Germinal center (tissue), 1 donor: ENCODE results near the gene SLC8A3.
A peak's percentile ranks its signal among the peaks of the same experiment; 100 is the strongest.
"Not testable (repeated sequence)": the region's sequence is repeated elsewhere in the genome, so short reads cannot be mapped to it uniquely, and the experiment has no call there.

Source experiments
- DNase-seq: peaks from one replicate; pipeline ENCODE4 v3.0.0; 2012; ENCODE audit warnings: mixed read lengths, low spot score

SLC8A3 gene, protein sequence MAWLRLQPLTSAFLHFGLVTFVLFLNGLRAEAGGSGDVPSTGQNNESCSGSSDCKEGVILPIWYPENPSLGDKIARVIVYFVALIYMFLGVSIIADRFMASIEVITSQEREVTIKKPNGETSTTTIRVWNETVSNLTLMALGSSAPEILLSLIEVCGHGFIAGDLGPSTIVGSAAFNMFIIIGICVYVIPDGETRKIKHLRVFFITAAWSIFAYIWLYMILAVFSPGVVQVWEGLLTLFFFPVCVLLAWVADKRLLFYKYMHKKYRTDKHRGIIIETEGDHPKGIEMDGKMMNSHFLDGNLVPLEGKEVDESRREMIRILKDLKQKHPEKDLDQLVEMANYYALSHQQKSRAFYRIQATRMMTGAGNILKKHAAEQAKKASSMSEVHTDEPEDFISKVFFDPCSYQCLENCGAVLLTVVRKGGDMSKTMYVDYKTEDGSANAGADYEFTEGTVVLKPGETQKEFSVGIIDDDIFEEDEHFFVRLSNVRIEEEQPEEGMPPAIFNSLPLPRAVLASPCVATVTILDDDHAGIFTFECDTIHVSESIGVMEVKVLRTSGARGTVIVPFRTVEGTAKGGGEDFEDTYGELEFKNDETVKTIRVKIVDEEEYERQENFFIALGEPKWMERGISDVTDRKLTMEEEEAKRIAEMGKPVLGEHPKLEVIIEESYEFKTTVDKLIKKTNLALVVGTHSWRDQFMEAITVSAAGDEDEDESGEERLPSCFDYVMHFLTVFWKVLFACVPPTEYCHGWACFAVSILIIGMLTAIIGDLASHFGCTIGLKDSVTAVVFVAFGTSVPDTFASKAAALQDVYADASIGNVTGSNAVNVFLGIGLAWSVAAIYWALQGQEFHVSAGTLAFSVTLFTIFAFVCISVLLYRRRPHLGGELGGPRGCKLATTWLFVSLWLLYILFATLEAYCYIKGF

DNA sequence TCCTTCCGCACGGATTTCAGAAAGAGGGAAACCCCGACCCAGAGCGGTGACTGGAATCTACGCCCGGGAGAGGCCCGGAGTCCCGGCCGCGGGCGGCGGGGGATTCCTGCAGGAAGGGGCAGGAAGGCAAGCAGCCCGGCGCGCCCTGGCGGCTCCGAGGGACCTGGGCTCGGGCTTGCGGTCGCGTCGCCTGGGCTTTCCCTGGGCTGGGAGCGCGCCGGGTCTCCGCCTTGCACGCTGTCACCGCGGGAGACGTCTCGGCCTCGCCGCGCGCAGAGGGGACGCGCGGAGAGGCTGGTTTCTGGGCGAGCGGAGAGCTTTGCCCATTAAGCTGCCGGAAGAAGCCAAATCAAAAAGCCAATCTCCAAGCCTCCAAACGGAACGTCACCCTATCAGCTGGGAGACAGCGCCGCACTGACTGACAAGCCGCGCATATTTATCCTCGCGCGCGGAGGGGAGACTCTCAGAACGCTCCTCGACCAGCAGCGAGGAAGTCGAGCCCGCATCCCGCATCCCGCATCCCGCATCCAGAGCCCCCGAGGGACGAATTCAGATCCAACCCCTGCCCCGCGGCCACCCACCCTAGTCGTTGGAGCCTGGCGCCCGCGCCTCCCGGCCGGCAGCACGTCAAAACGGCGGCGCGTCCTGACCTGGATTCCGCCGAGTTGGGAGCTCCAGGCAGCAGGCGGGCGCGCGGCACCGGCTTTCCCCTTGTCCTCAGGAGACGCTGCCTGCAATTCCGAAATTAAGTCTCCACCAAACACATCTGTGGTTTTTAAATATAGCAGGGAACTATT lies at the start of gene SLC8A3:
Gene SLC8A3, minus strand, starts transcription at position 293 of the 797 bp plus-strand sequence. CDS start 20,529 bp downstream, outside the sequence.
- DNase-seq: peak; percentile 47

DNA sequence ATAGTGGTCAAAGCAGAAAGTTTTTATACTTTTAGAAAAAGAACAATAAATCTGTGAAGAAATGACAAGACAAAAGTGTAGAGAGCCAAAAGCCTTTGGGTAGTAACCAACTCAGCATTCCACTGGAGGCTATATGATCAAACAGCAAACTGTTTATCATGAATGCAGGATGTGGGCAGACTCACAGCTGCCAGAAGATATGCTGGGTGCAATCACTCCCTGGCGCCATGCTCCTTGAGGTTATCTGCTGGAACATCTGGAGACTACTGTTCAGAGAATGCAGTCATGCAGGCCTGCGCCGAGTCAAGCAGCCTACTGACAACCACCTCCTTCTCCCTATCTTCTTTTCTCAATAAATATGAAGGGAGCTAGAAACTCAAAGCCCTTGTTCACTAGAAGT lies 49.0 kb upstream of the SLC8A3 start:
- no peak for DNase-seq

DNA sequence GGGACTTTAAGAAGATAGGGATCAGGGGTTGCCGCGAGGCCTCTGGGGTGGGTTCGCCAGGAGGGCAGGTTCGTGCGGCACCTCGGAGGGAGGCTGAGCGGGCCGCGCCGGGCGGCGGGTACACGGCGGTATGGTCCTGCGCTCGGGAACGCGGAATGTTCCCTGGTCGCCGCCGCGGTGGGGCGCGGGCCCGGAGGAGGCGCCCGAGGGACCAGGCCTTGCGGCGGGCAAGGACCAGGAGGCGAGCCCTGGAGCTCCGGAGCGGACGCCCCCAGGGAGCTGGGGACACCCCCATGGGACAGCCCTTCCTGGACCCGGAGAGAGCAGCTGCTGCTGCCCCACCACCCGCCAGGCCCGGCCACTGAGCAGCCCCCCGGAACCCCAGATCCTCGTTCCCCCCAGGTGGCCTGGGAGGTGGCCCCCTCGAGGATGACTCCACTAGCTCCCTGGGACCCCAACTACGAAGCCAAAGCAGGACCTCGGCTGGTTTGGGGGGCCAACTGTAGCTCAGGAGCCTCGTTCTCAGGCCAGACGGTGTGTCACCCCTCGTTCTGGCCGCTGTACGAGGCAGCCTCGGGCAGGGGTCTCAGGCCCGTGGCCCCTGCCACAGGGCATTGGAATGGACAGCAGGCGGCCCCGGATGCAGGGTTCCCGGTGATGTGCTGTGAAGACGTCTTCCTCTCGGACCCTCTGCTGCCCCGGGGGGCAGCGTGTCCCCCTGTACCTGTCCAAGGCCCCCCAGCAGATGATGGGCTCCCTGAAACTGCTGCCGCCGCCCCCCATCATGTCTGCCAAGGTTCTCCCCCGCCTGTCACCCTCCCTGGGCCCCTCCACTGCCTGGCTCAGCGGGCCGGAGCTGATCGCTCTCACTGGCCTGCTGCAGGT lies 45.6 kb upstream of the SLC8A3 start:
- DNase-seq: no peak

DNA sequence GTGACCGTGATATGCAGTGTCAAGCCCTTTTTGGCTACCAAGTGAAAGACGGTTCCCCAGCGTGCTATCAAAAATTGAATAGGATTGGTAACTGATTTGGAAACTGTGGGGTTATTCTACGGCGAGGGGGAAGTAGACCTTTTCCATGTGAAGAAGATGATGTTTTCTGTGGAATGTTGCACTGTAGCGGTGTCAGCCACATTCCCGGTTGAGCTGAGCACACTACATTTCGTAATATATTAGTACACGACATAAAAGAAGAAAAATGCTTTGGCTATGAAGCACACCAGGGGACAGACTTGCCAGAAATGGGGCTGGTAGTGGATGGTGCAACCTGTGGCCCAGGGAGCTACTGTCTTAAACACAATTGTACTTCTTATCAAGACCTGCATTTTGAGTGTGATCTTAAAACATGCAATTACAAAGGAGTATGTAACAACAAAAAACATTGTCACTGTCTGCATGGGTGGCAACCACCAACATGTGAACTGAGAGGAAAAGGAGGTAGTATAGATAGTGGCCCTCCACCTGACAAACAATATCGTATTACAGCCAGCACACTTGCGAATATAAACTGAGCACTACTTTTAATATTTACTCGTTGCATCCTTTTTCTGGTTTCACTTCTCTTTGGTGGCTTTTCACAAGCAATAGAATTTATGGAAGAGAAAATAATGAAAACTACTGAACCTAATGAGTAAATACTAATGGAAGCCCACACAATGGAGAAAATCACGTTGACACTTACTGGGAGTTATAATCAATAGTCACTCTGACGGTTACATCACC lies 43.2 kb upstream of the SLC8A3 start:
- DNase-seq: peak; percentile 12

DNA sequence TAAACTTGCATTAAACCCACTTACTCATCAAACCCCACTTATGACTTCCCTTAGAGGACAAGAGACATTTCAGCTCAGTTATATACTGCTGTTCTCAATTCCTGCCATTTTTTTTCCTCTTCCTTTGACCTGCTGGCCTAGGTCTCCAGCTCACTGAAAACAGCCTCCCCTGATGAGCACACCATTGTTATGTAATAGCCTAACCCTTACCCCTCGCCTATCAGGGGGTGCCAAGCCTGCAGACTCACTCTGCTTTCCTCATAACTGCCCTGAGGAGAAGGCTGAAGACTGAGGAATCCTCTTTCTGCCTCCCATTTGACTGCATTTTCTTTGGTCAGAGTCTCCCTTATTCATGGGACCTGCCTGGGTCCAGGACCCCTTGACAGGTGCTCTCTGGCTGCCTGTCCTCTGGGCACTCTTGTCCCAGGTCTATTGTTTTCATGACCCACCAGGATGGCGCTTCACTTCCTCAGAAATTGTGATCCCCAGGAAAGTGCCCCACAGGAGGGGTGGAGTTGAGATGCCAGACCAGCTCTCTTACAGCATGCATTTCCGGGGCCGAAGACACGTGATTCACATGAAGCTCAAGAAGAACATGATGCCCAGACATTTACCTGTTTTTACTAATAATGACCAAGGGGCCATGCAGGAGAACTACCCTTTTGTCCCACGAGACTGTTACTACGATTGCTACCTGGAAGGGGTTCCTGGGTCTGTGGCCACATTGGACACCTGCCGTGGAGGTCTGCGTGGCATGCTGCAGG lies 41.3 kb upstream of the SLC8A3 start:
- not testable (repeated sequence) for DNase-seq

DNA sequence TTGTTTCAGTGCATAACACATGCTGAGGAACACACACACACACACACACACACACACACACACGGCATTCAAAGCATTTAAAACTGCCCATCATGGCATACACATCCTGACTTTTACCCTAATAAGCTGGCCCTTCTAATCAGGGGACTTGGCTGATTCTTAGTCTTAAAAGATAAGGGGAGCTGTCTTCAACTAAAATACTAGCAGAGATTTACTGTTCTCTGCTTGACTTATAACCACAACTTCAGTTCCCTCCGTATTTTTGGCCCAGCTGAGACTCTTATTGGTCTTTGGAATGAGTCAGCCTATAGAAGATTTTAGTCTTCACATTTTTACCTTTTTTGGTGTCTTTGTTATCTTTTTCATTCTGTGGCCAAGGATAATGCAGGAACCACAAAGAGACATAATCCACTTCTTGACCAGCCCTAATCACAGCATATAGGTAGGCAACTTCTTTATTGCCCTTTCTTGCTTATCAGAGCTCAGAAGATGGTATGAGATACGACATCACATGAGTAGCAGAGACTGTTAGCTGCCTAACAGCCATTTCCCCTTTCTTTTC lies 25.1 kb upstream of the SLC8A3 start:
- DNase-seq: no peak

DNA sequence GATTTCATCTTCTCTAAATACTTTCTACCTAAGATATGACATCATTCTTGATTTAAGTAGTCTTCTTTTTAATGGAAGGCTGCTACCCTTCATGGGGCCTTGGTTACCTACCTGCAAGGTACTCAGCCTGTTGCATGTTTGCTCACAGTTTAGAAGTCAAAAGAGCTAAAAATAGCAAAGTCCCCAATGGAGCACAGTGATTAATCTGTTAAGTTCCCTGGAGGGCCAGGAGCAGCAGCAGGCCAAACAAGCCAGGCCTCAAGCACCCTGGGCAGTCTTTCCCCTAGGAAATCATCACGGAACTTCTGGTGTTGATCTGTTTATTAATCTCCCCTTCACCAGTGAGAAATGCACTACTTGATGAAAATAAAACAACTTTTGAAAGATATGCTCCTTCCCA lies 24.0 kb upstream of the SLC8A3 start:
- DNase-seq: no peak

DNA sequence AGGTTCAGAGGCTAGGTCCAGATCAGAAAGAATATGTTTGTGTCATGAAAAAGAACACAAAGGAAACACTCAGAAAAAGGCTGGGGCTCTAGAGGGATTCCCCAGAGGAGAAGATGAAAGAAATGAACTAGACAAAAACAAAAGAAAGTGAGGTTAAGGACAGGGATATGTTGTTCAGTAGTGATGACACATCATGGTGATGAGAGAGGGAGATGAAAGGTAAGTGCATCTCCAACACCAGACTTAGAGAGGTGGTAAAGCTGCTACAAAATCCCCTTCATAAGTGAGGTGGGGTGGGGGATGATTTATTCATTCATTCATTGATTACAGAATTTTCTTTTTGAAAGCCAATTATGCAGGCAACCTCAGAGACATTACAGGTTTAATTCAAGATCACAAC lies 19.6 kb upstream of the SLC8A3 start:
- DNase-seq: no peak

DNA sequence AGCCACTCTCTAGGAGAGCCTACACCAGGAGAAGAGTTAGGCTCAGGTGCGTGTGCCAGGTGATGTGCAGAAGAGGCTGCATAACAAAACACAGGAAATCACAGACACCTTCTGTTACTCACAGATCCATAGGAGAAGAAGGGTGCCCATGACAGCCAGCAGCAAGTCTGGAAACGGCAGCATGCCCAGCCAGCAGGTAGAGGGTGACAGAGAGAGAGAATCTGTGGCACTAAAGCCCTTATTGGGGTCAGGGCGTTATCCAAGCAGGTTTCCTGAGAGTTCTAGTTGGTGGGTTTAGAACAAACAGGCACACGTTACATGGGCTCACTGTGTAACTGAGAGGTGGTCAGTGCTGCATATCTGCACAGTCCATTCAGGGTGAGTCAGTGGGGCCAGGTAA lies 14.9 kb upstream of the SLC8A3 start:
- DNase-seq: no peak

DNA sequence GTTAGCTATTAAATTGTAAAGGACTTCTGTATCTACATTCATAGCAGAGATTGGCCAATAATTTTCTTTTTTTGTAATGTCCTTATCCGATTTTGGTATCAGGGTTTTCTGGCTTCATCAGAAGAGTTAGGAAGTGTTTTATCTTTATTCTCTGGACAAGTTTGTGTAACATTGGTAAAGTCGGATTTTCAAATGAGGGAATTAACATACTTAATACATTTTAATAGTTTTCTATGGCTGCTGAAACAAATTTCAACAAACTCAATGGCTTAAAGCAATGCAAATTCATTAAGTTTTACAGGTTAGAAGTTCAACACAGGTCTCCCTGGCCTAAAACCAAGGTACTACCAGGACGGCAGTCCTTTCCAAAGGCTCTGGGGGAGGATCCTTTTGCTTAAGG lies 13.2 kb upstream of the SLC8A3 start:
- no peak for DNase-seq

DNA sequence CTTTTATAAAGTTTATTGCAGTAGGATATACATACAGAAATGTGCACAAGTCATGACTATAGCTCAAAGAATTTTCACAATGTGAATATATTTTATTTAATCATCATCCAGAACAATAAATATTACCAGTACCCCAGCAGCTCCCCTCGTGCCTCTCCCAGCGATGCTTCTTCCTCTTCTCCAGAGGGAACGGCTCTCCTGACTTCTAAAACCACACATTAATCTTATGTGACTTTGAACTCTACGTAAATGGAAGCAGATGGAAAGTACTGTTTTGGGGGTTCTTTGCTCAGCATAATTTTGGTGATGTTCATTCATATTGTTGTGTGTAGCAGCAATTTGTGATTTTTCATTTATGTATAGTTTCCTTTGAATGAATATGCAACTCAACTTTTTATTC lies 4.6 kb upstream of the SLC8A3 start:
- DNase-seq: no peak

DNA sequence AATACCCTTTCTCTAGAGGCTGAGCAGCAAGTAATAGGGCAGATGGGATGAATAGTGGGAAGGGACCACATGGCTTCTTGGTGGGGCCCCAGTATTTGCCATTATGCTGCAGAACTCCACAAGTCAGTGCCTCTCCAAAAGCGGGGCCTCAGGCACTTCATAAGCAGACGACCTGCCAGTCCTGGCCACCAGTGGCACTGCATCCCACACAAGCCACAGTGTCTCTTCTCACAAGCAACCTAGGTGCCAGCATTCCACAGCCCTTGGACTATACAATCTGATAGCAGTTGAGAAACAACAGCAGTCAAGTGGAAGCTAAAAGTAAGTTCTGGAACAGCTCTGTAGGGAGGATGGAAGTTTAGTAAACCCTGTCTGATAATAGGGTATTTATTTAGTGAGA lies 4.2 kb upstream of the SLC8A3 start:
- no peak for DNase-seq

DNA sequence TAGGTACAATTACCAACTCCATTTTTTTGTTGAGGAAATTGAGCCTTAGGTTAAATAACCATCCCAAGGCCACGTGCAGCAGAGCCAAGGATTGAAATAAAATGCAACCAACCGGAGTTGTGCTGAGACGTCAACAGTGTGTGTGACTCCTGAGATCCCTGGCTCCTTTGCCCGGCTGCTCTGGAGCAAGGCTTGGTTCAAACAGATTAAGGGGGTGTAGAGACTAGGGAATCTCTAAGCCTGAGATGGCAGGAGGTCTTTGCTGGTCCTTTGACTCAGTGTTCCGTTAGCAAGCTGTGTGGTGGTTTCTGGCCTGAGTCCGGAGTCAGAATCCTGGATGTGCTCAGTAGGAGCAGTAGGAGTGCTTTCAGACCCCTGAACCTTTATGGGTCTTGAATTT lies 1.4 kb upstream of the SLC8A3 start:
- DNase-seq: no peak

DNA sequence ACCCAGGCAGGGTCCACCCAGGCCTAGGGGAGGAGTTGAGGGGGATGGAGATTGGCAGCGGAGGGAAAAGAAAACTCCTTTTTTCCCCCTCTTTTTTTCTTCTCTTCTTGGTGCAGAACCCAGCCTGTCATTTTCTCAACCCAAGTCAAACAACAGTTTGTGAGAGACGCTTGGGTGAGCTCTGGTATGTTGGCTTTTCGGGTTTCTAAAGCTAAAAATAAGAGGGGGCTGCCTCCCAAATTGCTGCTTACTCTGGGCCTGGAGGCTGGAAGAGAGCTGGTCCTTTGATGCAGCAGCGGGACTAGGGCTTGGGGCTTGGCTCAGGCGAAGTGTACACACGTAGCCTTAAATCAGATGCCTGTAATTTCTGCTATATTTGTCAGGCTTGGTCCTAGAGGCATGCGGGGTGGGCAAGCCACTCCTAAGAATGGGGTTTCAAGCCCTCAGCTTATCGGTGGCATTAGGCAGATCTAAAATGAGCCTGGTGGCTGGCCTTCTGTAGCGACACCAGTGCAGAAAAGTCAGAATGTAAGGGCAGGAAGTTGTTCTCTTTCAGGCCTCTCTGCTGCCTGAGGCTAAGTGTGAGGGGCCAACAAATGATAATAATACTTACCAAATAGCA lies 816 bp upstream of the SLC8A3 start:
- DNase-seq: peak; percentile 20

DNA sequence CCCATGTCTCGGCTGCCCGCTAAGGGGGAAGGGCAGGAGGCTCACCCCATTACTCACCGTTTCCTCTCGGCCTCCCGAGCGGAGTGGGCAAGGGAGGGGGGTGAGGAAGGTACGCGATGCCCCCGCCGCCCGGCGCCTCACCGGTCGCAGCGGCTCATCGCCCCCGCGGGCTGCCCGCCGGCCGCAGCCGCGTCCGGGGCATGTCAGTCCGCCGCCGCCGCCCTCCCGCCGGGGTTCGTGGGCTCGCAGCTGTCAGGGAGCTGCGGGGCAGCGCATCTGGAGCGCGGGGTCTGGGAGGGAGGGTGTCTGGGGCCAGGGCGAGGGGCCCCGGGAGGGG lies 461 bp downstream of the SLC8A3 start:
- DNase-seq: peak; percentile 60

DNA sequence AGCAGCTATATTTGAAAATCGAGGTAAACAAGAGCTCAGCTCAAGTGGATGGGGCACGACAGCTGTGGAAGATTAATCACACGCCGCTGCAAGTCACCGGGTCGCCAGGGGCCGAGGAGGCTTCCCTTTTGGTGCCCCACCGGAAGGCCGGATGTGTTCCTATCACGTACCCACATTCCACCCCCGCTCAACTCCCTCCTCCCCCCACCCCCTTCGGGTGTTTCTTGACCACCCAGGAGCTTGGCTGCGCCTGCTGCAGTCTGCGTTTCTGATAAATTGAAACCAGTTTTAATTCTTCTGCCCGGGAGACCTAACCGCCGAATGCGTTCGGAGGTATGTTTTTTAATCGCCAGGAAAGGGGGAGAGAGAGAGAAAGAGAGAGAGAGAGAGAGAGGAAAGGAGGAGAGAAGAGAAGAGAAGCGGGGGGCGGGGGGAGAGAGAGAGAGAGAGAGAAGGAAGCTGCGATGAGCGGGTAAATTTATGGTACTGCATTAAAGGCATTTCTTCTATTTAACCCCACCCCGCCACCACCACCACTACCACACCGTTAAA lies 1.8 kb downstream of the SLC8A3 start:
- peak; percentile 57 for DNase-seq

DNA sequence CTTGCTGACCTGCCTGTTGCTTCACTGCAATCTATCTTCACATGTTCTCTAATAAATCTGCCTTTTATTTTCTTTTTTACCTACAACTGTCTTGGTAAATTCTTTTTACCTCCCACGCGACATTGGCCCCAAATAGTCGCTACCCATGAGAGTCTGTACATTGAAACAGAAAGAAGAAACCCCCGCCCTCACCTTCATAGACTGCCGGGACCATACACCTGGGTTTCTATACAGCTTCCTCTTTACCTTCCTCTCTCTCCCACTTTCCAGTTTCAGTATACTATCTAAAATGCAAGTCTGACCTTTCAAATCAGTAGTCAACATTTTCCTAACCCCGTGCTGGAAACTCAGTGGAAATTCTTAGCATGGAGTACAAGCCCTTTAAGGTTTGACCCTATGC lies 4.8 kb downstream of the SLC8A3 start:
- peak; percentile 52 for DNase-seq

DNA sequence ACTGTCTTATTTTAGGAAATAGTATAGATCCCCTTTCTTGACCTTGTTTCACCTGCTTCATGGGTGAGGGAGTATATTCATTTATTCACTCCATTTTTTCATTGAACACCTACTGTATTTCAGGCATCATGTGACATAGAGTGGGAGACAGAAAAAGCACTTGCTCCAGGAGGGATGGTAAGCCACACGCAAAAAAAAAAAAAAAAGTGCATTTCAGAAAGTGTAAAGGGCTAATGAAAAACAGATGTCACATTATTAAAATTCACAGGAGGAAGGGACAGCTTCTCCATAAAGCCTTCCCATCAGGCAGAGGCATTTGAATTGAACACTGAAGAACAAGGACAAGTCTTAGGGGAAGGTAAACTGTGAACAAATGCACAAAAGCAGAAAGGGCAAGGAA lies 7.5 kb downstream of the SLC8A3 start:
- no peak for DNase-seq

DNA sequence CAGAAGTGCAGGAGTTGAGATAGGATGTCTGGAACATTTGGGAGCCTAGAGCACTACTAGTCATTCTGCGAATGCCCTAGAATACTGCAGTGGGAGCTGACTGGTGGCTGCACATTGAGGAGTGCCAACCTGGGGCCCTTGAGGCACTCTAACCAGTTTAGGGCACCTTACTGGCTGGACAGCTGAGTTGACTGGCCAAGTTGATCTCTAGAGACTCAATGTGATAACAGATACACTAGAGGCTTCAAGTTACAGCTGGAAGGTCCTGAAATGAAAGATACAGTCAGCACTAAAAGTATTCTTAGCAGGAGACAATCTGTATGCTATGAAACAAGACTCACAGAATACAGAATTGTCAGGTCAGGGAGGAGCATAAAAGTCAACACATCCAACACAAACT lies 8.0 kb downstream of the SLC8A3 start:
- no peak for DNase-seq
